Adipose tissue (tissue), 3 donors: ENCODE data around the gene PTPRC. TPM values are rescaled to one million over a fixed set of nuclear protein-coding genes. Genes with fewer than 3 reads are reported as not detected.

Experiments used
- H3K27ac ChIP-seq: one replicate; pipeline ENCODE4 v1.5.1; 2013; ENCODE audit warnings: low read depth, low read length
- WGBS, 3 donors: extraction: QIAGEN DNeasy Blood & Tissue Kit; methylation state at CpG; one replicate each; pipeline ENCODE4 v1.1.7; 2013; 5-methylcytosine and 5-hydroxymethylcytosine counted together
- polyA plus RNA-seq, 3 donors: library from polyadenylated mRNA; stranded (reverse); fragments of 200-250 nt; gene quantifications; one replicate each; pipeline ENCODE4 v1.2.3, GENCODE V29; 2013
- donor health status: healthy with polysubstance abuse.
- donor health status: Bipolar disorder and iron deficiency.
- donor health status: healthy.

Gene PTPRC
- polyA plus RNA-seq, 3 donors = 3.8 to 23.8 (median 12.6) TPM

DNA sequence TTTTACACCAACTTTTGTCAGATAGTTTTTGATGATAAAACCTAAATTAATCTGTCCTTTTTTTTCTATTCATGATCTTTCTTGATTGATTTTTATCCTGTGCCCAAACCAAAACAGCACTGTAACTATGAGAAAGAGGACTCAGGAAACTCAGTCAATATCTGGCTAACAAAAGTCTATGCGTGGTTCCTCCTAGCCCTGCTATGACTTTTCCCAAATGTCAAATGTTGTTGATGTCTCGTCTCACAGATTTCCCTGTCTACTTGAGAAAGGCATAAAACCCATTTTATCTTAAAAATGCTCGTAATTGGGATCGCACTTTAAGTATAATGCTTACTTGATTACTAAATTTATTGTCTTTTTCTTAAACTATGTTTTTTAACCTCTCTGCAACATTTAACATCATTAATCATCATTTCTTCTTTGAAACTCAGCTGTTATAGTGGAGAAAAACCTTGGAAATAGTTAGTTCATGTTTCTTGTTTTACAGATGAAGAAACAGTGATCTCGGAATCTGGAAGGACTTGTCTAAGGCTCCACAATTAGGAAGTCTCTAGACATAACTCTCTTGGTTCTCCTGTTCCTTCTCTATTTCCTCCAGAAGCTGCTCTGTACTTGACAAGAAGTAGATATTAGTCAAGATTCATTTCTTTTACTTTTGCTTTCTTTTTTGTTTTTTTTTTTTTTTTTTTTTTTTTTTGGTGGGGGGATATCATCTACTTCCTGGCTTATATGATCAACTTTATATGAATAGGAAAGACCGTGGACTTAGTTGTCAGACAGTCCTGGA lies 26.2 kb upstream of the PTPRC start:
- 56 to 81% (median 67%) methylated on average over 6 of the region's 6 CpGs for WGBS, 3 donors
- no peak overlapping the region for H3K27ac ChIP-seq

DNA sequence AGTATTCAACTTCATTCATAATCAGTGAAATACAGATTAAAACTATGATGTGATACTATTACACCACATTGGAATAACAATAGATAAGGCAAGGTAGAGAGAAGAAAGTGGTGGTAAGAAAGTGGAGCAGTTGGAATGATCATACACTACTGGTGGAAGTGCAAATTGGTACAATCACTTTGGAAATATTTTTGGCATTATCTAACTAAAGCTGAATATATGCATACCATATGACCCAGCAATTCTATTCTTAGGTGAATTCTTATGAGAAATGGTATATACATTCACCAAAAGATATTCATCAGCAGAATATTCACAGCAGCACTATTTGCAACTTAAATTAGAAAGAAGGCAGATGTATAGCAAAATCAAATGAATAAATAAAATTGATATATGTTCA lies 21.4 kb upstream of the PTPRC start:
- H3K27ac ChIP-seq = no peak overlapping the region

DNA sequence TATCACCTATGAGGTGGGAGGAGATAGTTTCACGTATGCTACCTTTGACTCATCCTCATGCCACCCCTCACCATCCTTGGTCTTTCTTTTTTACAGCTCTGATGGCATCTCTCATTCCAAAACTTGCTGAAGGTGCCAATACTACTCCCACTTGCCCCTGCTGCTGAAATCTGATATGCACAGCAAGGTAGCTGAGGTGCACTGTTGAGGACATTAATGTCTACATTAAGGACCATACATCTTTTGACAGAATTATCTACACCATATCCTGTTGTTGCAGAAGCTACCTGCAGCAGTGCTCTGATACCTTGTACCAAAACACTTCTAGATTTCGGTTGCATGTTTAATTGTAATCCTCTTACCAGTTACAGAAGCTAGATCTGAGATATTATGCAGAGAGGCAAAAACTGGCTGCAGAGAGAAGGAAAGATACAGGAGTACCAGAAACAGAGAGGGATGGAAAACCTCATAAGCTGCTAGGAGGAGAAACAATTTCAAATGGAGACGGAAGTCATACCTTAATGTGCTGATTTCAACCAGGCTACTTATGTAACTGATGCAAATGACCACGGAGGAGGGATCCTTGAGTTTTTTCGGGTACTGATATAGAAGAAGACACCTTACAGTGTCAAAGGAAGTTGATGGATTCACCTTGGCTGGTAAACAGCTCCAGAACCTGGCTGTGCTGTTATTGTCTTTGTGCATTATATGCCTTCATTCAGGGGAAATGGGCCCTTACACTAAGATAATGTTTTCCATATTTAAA lies 19.3 kb upstream of the PTPRC start:
- no peak overlapping the region for H3K27ac ChIP-seq

DNA sequence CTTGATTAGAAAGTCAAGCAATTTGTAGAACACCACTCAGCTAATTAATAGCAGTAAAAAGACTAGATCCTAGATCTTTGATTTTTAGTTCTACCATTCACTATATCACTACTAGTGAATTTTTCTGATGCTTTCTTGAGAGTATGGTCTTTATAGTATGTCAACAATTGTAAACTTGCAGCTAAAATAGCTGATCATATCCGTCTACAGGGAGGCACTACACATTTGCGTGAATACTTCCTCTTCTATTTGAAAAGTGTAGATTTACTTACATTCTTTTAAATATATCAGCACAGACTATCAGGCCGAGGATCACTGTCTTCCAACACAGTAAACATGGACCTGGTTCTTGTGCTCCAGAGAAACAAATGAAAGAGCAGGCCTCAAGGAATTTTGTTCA lies 18.6 kb upstream of the PTPRC start:
- no peak overlapping the region for H3K27ac ChIP-seq
- WGBS, 3 donors = 50 to 68% (median 65%) methylated on average over 3 of the region's 3 CpGs

More for the DNA sequence above, 19.3 kb upstream of the PTPRC start:
- WGBS, 3 donors = 75 to 85% (median 85%) methylated on average over 5 of the region's 5 CpGs

DNA sequence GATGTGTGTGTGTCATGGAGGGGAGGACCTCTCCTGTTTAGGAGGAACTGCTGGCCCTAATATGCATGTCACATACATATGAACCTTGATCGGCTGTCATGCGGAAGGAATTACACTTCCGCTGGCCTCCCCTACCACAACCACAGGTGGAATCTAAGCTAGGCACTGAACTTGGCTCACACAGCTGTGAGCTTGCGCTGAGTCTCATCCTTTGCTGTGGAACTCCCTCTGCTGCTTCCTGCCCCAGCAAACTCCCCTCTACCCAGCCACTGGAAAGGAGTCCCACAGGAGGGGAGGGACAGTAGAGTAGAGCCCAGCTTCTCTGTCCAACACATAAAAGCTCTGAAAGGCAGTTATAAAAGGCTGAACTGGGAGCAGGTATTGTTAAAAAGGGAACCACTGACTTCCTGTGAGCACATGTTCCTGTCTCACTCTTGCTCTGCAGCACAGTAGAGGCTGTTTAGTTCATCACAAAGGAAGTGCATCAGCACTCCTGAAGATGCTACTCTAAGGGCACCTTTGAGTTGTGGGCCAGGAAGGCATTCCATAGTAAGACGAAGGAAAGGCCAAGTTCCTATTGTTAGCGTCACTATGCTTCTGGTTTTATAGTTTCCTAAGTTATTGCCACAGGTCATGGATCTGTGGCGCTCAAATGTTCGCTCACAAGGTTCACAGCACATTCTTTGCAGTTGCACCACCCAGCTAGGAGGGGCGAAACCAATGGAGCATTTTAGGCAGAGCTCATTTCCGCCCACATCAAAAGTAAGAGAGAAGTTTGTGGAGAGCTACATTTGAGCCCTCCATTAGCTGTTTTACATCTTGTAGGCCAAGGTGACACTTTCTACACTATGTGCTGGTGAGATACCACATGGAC lies 17.7 kb upstream of the PTPRC start:
- H3K27ac ChIP-seq = peak overlapping the region; percentile 81
- WGBS, 3 donors = 58 to 76% (median 58%) methylated on average over 10 of the region's 10 CpGs

DNA sequence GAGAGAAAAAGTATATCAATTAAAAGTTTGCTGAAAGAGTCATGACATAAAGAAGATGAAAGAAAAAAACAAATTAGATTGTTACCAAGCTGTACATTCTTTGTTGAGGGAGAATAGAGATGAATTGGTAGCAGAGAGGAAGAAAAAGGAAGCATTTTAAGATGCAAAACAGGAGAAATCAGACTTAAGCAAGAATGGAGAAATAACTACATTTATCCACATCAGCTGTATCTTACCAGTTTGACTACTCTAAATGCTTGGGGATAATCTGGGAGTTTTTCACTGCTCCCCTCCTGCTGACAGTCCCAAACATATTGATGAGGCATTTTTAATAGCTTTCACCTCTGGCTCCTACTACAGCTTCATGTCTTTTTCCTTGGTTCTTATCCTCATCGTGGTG lies 16.8 kb upstream of the PTPRC start:
- 81 to 83% (median 82%) methylated on average over 1 of the region's 1 CpG for WGBS, 3 donors
- H3K27ac ChIP-seq = no peak overlapping the region

DNA sequence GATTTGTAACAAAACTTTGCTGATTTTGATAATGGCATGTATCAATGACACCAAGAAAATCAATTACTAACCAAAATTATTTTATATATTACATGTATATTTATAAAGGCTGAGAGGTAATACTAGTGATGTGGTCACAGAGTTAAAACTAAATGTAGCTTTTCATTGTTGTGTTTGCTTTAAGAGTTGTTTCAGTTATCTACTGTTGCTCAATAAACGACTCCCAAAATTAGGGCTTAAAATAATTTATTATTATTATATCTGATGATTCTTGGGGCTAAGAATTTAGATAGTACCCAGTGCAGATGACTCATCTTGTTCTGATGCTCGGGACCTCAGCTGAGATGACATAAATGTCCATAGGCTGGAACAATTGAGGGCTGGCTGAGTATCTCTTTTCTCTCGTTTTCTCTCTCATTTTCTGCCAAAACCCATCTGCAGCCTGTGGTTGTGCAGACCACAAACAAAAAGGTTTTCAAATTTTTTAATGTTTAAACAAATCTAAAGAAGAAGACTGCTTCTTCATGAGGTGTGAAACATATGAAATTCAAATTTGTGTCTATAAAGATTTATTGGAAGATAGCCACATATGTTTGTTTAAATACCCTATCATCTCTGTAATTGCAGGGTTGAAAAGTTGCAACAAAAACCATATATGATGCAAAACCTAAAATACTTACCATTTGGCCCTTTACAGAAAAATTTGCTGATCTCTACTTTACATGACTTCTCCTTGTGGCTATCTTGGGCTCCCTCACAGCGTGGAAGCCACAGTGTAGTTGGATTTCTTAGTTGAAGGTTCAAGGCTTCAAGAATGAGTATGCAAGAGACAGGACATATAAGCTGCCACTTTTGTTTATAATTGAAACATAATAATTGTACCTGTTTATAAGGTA lies 14.8 kb upstream of the PTPRC start:
- WGBS, 3 donors = 54 to 69% (median 65%) methylated on average over 4 of the region's 4 CpGs
- no peak overlapping the region for H3K27ac ChIP-seq

DNA sequence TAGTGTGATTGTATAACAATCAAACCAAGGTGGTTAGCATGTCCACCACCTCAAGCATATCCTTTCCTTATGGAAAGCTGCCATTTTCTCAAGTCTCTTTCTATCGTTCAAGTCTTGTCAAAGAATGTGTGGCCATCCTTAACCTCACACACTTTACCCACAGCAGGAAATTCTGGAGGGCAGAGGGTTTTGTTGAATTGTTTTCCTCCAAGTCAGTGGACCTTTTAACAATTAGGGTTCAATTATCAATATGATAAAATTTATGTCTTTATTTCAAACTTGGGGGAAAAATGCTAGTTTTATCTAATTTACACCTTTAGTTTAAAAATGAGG lies 14.2 kb upstream of the PTPRC start:
- no peak overlapping the region for H3K27ac ChIP-seq
- WGBS, 3 donors = 73 to 90% (median 88%) methylated on average over 1 of the region's 1 CpG

DNA sequence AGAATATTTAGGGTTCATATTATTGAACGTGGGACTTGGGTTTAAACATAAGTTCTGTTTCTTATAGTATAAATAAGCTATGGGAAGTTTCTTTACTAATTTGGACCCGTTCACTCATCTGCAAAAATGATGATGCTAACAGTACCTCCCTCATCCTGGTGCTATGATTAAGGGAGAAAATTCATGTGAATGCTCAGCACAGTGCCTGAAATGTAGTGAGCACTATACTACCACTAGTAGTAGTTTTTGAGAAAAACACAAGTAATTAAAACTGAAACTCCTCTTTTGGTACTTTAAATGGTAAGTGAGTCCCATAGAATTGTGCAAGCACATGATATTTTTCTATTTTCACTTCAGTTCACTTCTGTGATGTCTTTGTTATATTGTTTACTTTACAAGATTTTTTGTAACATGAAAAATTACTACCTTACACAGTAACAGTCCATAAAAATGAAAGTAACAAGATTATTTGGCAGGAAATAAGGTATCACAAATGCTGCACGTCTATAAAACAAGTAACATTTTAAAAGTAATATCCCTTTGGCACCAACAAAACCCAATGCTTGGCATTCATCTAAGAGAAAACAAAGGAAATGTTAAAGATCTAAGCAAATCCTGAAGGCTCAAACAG lies 11.3 kb upstream of the PTPRC start:
- no peak overlapping the region for H3K27ac ChIP-seq
- WGBS, 3 donors = 59 to 67% (median 60%) methylated on average over 3 of the region's 3 CpGs

DNA sequence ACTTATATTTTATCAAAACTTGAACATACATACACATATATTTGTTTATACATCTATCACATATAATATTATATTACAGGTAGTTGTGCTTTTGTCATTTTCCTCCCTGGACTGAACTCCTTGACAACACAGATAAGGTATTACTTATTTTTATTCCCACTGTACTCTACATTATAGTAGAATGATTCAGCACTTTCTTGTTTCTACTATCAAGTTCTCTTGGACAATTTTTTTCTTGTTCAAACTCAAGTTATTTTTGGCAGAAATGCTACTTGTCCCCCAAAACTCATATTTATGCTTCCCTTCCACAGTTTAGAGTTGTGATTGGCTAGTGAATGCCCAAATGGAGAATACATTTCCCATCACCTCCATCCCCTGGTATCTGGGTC lies 10.8 kb upstream of the PTPRC start:
- H3K27ac ChIP-seq = no peak overlapping the region

DNA sequence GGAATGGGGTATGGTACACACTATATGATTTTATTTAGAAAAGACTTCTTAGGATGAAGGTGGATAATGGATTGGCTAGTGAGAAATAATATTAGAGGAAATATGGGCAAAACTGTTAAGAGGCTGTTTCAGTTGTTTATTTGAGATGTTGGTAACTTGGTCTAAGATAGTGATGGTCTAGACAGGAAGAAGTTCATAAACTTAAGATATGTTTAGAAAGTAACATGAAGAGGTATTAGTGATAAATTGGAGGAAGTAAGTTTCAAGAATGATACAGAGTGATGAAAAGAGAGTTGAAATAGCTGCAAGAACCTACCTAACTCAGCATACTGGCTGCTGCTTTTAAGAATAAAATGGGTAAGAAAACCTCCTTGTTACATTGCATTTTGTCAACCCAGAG lies 9.2 kb upstream of the PTPRC start:
- H3K27ac ChIP-seq = no peak overlapping the region

DNA sequence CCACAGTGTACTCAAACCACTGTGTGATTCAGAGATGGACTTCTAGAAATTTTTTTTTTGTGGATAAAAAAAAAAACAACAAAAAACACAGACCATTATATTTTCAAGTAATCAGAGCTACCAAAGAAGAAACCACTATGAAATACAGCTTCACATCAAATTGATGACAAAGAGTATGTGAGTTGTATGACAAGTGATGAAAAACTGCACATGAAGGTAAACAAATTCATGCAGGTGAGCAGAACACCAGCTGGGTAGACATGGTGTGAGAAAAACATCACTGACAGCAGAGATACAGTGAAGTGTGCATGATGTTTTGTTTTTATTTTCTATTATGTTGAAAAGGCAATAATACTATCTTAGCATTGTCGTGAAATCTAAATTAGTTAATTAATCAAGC lies 8.0 kb upstream of the PTPRC start:
- no peak overlapping the region for H3K27ac ChIP-seq
- WGBS, 3 donors = 81 to 95% (median 89%) methylated on average over 1 of the region's 1 CpG

DNA sequence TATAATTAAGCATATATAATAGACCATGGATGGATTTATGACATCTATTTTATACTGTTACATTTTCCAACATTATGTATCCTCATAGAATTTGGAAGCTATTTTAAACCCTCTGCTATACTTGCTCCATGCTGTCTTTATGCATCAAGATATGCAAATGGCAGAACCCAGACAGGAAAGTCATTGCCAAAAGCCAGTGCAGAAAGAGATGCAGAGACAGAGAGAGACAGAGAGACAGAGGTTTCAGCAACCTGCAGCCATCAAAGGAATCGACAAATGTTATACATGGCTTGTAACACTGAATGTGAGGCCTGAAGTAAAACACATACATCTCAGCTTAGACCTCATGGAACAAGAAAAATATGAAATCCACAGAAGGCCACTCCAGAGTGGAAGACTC lies 7.5 kb upstream of the PTPRC start:
- 84 to 91% (median 89%) methylated on average over 1 of the region's 1 CpG for WGBS, 3 donors
- no peak overlapping the region for H3K27ac ChIP-seq

DNA sequence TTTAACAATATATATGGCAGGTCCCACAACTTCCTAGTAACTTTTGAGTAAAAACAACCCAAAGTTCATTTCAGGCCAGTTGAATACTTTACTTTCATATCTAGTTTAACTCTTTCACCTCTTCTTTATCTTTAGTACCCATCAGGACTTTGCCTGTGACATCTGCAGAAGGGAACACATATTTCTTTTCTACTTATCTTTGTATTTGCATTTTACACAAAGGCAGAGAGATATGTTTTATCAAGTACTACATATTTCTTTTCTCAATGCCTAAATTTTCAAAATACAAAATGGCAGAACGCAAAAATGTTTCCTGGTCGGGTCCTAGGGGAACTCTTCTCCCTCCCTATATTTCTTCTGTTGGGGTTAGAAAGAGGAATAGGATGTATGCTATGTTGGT lies 6.8 kb upstream of the PTPRC start:
- 81 to 90% (median 86%) methylated on average over 2 of the region's 2 CpGs for WGBS, 3 donors
- H3K27ac ChIP-seq = no peak overlapping the region

DNA sequence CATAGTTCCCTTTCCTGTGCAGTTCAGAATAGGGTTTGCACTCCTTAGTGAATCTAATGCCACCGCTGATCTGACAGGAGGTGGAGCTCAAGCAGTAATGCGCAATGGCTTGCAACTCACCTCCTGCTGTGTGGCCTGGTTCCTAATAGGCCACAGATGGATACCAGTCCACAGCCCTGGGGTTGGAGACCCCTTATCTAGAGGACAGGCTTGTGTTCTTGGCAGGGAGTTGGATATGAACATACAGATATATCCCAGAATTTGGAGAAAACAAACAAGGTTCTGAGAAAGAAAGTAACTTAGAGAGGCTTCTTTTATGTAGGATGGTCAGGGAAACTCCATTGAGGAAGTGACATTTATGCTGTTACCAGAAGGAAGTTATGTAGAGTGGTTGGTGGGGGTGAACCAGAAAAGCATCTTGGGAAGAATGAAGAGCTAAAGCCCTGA lies 5.1 kb upstream of the PTPRC start:
- WGBS, 3 donors = 68 to 97% (median 88%) methylated on average over 2 of the region's 2 CpGs
- no peak overlapping the region for H3K27ac ChIP-seq

DNA sequence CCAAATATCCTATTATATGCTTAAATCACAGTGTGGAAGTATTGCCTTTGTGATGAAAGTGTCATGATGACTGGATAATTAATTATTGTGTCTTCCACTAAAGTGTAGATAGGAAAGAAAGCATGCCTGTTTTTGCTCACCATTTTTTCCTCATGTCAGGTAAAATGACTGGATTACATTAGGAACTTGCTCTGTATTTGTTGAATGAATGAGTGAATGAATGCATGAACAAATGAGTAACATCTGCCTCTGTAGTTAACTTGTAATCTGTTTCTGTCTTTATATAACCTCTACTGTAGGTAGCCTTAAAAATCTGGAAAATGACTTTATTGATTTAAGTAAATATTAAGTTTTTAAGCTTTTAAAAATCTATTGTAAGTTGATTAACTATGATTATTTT lies 2.9 kb upstream of the PTPRC start:
- H3K27ac ChIP-seq = no peak overlapping the region

DNA sequence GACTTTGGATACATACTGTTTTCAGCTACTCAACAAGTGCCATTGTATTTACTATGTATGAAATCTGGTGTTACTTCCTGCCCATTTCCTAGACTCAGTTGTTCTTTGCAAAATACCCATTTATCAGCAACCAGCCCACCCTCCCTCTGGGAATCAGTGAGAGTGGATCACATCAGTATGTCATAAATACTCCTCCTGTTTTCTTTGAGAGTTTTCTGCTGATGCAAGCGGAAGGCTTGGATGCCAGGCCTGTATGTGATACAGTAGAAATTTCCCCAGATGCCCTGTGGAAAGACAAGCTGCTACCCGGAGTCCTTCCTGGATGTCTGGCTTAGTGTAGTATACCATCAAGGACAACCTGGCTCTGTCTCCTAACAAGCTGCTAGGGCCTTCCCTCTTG lies 2.4 kb upstream of the PTPRC start:
- no peak overlapping the region for H3K27ac ChIP-seq
- WGBS, 3 donors = 84 to 90% (median 88%) methylated on average over 2 of the region's 2 CpGs

DNA sequence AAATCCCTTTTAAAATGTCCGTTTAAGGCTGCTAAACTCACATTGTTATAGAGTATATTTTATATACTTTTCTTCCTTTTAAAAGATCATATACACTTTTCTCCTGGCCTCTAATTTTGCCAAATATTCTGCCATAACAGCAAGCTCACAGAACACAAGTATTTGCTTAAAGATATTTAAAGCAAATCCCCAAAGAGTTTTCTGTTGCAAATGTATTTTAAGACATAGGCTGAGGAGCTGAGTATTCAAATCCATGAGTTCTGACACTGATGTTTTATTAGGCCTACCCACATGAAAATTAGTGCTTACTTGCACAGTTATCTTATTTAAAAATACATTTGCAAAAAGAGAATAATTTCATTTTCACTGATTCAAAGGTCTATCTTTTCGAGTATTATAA lies 1.7 kb upstream of the PTPRC start:
- 68 to 83% (median 81%) methylated on average over 2 of the region's 2 CpGs for WGBS, 3 donors
- no peak overlapping the region for H3K27ac ChIP-seq
